ENCODE results near the gene TMEM223.
"Not testable (repeated sequence)": the region's sequence is repeated elsewhere in the genome, so short reads cannot be mapped to it uniquely, and the experiment has no call there.

TMEM223 gene

GRCh38 chr11:62804310-62805075, 12.7 kb upstream of the TMEM223 start:
- peak; percentile 26 for DNase-seq
- in situ Hi-C loops (cut with HindIII; ENCODE audit: low pct_ligation_motif_present, low pct_unique_long_range_greater_than_20kb, low sequenced_read_pairs): no loop called here

- no peak for DNase-seq
- in situ Hi-C loops (cut with HindIII; ENCODE audit: low pct_ligation_motif_present, low pct_unique_long_range_greater_than_20kb, low sequenced_read_pairs): no loop called here
These were observed 9.3 kb upstream of the TMEM223 start for GRCh38 chr11:62801071-62801470.

- in situ Hi-C loops (cut with HindIII; ENCODE audit: low pct_ligation_motif_present, low pct_unique_long_range_greater_than_20kb, low sequenced_read_pairs): no loop called here
- DNase-seq: no peak
These were observed 7.7 kb upstream of the TMEM223 start for GRCh38 chr11:62799486-62799885.

GRCh38 chr11:62796281-62796680, 4.5 kb upstream of the TMEM223 start:
- no peak for DNase-seq
- in situ Hi-C loops (cut with HindIII; ENCODE audit: low pct_ligation_motif_present, low pct_unique_long_range_greater_than_20kb, low sequenced_read_pairs): no loop called here

GRCh38 chr11:62794201-62794775, 2.5 kb upstream of the TMEM223 start:
- in situ Hi-C loops (cut with HindIII; ENCODE audit: low pct_ligation_motif_present, low pct_unique_long_range_greater_than_20kb, low sequenced_read_pairs): no loop called here
- no peak for DNase-seq

GRCh38 chr11:62792202-62792575, 383 bp upstream of the TMEM223 start:
- no peak for DNase-seq
- in situ Hi-C loops (cut with HindIII; ENCODE audit: low pct_ligation_motif_present, low pct_unique_long_range_greater_than_20kb, low sequenced_read_pairs): no loop called here

GRCh38 chr11:62789576-62789975, 2.2 kb downstream of the TMEM223 start:
- DNase-seq: no peak
- in situ Hi-C loops (cut with HindIII; ENCODE audit: low pct_ligation_motif_present, low pct_unique_long_range_greater_than_20kb, low sequenced_read_pairs): no loop called here

- no peak for DNase-seq
- in situ Hi-C loops (cut with HindIII; ENCODE audit: low pct_ligation_motif_present, low pct_unique_long_range_greater_than_20kb, low sequenced_read_pairs): no loop called here
These were observed 2.8 kb downstream of the TMEM223 start for GRCh38 chr11:62788991-62789390.

- in situ Hi-C loops (cut with HindIII; ENCODE audit: low pct_ligation_motif_present, low pct_unique_long_range_greater_than_20kb, low sequenced_read_pairs): no loop called here
- peak; percentile 97 for DNase-seq
These were observed 4.6 kb downstream of the TMEM223 start, which contains the start of gene TMEM179B for GRCh38 chr11:62787005-62787759. TMEM179B (plus strand) TSS chr11:62787402; CDS start chr11:62787432, 30 bp downstream.

- DNase-seq: peak; percentile 83
- in situ Hi-C loops (cut with HindIII; ENCODE audit: low pct_ligation_motif_present, low pct_unique_long_range_greater_than_20kb, low sequenced_read_pairs): no loop called here
These were observed 5.3 kb downstream of the TMEM223 start for GRCh38 chr11:62786318-62787004.

GRCh38 chr11:62782753-62783152, 9.1 kb downstream of the TMEM223 start:
- in situ Hi-C loops (cut with HindIII; ENCODE audit: low pct_ligation_motif_present, low pct_unique_long_range_greater_than_20kb, low sequenced_read_pairs): no loop called here
- DNase-seq: no peak

GRCh38 chr11:62778441-62778840, 13.4 kb downstream of the TMEM223 start:
- no peak for DNase-seq
- in situ Hi-C loops (cut with HindIII; ENCODE audit: low pct_ligation_motif_present, low pct_unique_long_range_greater_than_20kb, low sequenced_read_pairs): no loop called here

- in situ Hi-C loops (cut with HindIII; ENCODE audit: low pct_ligation_motif_present, low pct_unique_long_range_greater_than_20kb, low sequenced_read_pairs): no loop called here
- DNase-seq: no peak
These were observed 14.4 kb downstream of the TMEM223 start for GRCh38 chr11:62777389-62777788.

GRCh38 chr11:62775646-62776045, 16.2 kb downstream of the TMEM223 start:
- no peak for DNase-seq
- in situ Hi-C loops (cut with HindIII; ENCODE audit: low pct_ligation_motif_present, low pct_unique_long_range_greater_than_20kb, low sequenced_read_pairs): no loop called here

GRCh38 chr11:62774407-62774806, 17.4 kb downstream of the TMEM223 start:
- in situ Hi-C loops (cut with HindIII; ENCODE audit: low pct_ligation_motif_present, low pct_unique_long_range_greater_than_20kb, low sequenced_read_pairs): no loop called here
- no peak for DNase-seq

- peak; percentile 94 for DNase-seq
- in situ Hi-C loops (cut with HindIII; ENCODE audit: low pct_ligation_motif_present, low pct_unique_long_range_greater_than_20kb, low sequenced_read_pairs): no loop called here
These were observed 20.4 kb downstream of the TMEM223 start, which contains the start of gene TAF6L for GRCh38 chr11:62771144-62772021. TAF6L (plus strand) TSS chr11:62771396; CDS start chr11:62775784, 4,388 bp downstream.

- DNase-seq: no peak
- in situ Hi-C loops (cut with HindIII; ENCODE audit: low pct_ligation_motif_present, low pct_unique_long_range_greater_than_20kb, low sequenced_read_pairs): no loop called here
These were observed 21.0 kb downstream of the TMEM223 start for GRCh38 chr11:62770778-62771143.

GRCh38 chr11:62760867-62761227, 31.0 kb downstream of the TMEM223 start:
- DNase-seq; in situ Hi-C loops (cut with HindIII; ENCODE audit: low pct_ligation_motif_present, low pct_unique_long_range_greater_than_20kb, low sequenced_read_pairs): not testable (repeated sequence)
